Caco-2 (cell line): Measurements from ENCODE around the gene NTF3. TPM values are rescaled to one million over a fixed set of nuclear protein-coding genes. Genes with fewer than 3 reads are reported as not detected.

Source experiments
- BruUV-seq: library from RNA; stranded (reverse); fragments of 400-500 nt; replicated peaks from 2 replicates; lab custom pipeline; 2021; lab: Mats Ljungman, UMichigan
- CTCF ChIA-PET: fragments of 300-600 bp; sonication (Branson Sonifier 250); formaldehyde crosslinking; loops from one replicate; lab custom pipeline; 2022; ENCODE audit warnings: antibody characterized with exemption; lab: Charles Lee
- POLR2A ChIA-PET: fragments of 300-600 bp; sonication (Branson Sonifier 250); formaldehyde crosslinking; loops from one replicate; lab custom pipeline; 2022; ENCODE audit warnings: antibody characterized with exemption; lab: Charles Lee
- DNase-seq, 2 experiments: peaks; one replicate each; pipeline versions ENCODE4 v3.0.0 to v3.0.0-alpha.2; 2020 to 2022
- H3K27me3 ChIP-seq: replicated peaks from 2 replicates; pipeline ENCODE4 v1.6.0; 2011; ENCODE audit warnings: low read length; ENCODE audit not compliant: control insufficient read depth, insufficient read depth
- H3K36me3 ChIP-seq: 2 replicates; pipeline ENCODE4 v1.5.1; 2011; ENCODE audit warnings: low read length; ENCODE audit not compliant: control insufficient read depth, insufficient read depth
- H3K4me1 ChIP-seq: fragments of 250-450 bp; sonication (Bioruptor Pico); 2 replicates; pipeline ENCODE4 v1.5.1; 2020; ENCODE audit warnings: mild to moderate bottlenecking
- H3K4me3 ChIP-seq: 2 replicates; pipeline ENCODE4 v1.5.1; 2011; ENCODE audit warnings: low read depth, mild to moderate bottlenecking, control low read depth, low read length
- H3K9me3 ChIP-seq: fragments of 250-450 bp; sonication (Bioruptor Pico); 2 replicates; pipeline ENCODE4 v1.5.1; 2020; ENCODE audit warnings: mild to moderate bottlenecking, moderate library complexity
- H3K27ac Mint-ChIP-seq: one replicate; pipeline ENCODE4 v1.8.0; 2022; ENCODE audit warnings: mixed read lengths; ENCODE audit not compliant: unreplicated experiment
- H3K27me3 Mint-ChIP-seq: one replicate; pipeline ENCODE4 v1.8.0; 2022; ENCODE audit warnings: mixed read lengths; ENCODE audit not compliant: insufficient read depth, unreplicated experiment
- H3K36me3 Mint-ChIP-seq: one replicate; pipeline ENCODE4 v1.8.0; 2022; ENCODE audit warnings: mild to moderate bottlenecking, mixed read lengths; ENCODE audit not compliant: insufficient read depth, unreplicated experiment
- H3K4me1 Mint-ChIP-seq: one replicate; pipeline ENCODE4 v1.8.0; 2022; ENCODE audit warnings: low read depth, mixed read lengths; ENCODE audit not compliant: unreplicated experiment
- H3K4me3 Mint-ChIP-seq: one replicate; pipeline ENCODE4 v1.8.0; 2022; ENCODE audit warnings: mild to moderate bottlenecking, moderate library complexity, mixed read lengths; ENCODE audit not compliant: unreplicated experiment
- H3K9me3 Mint-ChIP-seq: one replicate; pipeline ENCODE4 v1.8.0; 2022; ENCODE audit warnings: mixed read lengths; ENCODE audit not compliant: unreplicated experiment
- CTCF ChIP-seq, 2 experiments: fragments of 200-600 bp in 1 of 2; IDR thresholded peaks; 1 replicate in 1 of 2; 2 replicates in 1 of 2; pipeline versions ENCODE4 v1.5.1 to v1.8.0; 2011 to 2022; ENCODE audit warnings: antibody characterized with exemption in 1 of 2, control low read depth in 1 of 2, inconsistent platforms in 1 of 2, low read depth in 1 of 2, low read length in 1 of 2, mild to moderate bottlenecking in 1 of 2, moderate library complexity in 1 of 2; ENCODE audit not compliant: insufficient read depth in 1 of 2, severe bottlenecking in 1 of 2, unreplicated experiment in 1 of 2
- intact Hi-C: fragments of 100-400 bp; cut with micrococcal nuclease; formaldehyde crosslinking; loops from one replicate; pipeline ENCODE4 v1.10.0; 2022; ENCODE audit not compliant: unreplicated experiment
- total RNA-seq: library from RNA; stranded (reverse); gene quantifications from 2 replicates; pipeline ENCODE4 v1.2.3, GENCODE V29; 2022

Gene NTF3
- total RNA-seq, 1 experiment from 2014 or later = 5.3 TPM

GRCh38 chr12:5428332-5429221 is 3.3 kb upstream of the NTF3 start:
- intact Hi-C loops = loop anchor here (1.0 to 5.0 kb wide), 6 partner anchors 14 to 444 kb away; no protein-coding TSS in a partner anchor
- Histone ChIP-seq H3K36me3 (no peaks in the 10 kb centered on the region), H3K4me3 (no peak overlapping the region), H3K4me1 (peaks cover 19% of the 10 kb centered on the region), H3K9me3 (no peaks in the 10 kb centered on the region), H3K27me3 (no peaks in the 10 kb centered on the region)
- ChIA-PET POLR2A (no interaction called here), CTCF (interaction anchor here (0.5 to 1.9 kb wide), 21 partner anchors 9 to 609 kb away, joined by 3 to 19 read pairs (median 4); no protein-coding TSS in a partner anchor)
- Mint-ChIP-seq H3K9me3 (no peaks in the 10 kb centered on the region), H3K4me3 (peak overlapping the region; percentile 52), H3K27ac (peak overlapping the region; percentile 32), H3K4me1 (peaks cover 26% of the 10 kb centered on the region), H3K36me3 (no peaks in the 10 kb centered on the region), H3K27me3 (no peaks in the 10 kb centered on the region)
- no TSS peak for BruUV-seq
- TF ChIP-seq CTCF (IDR thresholded peaks at IDR 0.05; ENCODE audit: insufficient read depth in 1 of 2, low read depth in 1 of 2, low read length in 1 of 2, severe bottlenecking in 1 of 2, unreplicated experiment in 1 of 2) = peak; percentile 46 to 56
- DNase-seq = peak in 1 of 2 experiments; percentile 43

- POLR2A ChIA-PET = no interaction called here
- H3K27me3 Mint-ChIP-seq = no peaks in the 10 kb centered on the region
Measured at GRCh38 chr12:5429741-5430557, 2.0 kb upstream of the NTF3 start.

More at GRCh38 chr12:5429741-5430557, 2.0 kb upstream of the NTF3 start:
- Mint-ChIP-seq H3K4me1 (peaks cover 26% of the 10 kb centered on the region), H3K4me3 (peak overlapping the region; percentile 7), H3K36me3 (no peaks in the 10 kb centered on the region), H3K27ac (peak overlapping the region; percentile 45), H3K9me3 (no peaks in the 10 kb centered on the region)
- Histone ChIP-seq H3K4me1 (peaks cover 19% of the 10 kb centered on the region), H3K4me3 (no peak overlapping the region), H3K36me3 (no peaks in the 10 kb centered on the region), H3K9me3 (no peaks in the 10 kb centered on the region), H3K27me3 (no peaks in the 10 kb centered on the region)
- intact Hi-C loops = loop anchor here (2.0 to 5.0 kb wide), 4 partner anchors 217 to 607 kb away; no protein-coding TSS in a partner anchor
- CTCF ChIA-PET = interaction anchor here (0.7 kb wide), 1 partner anchor 202 kb away, joined by 6 read pairs; no protein-coding TSS in a partner anchor
- no TSS peak for BruUV-seq
- TF ChIP-seq CTCF (IDR thresholded peaks at IDR 0.05; ENCODE audit: insufficient read depth in 1 of 2, low read depth in 1 of 2, low read length in 1 of 2, severe bottlenecking in 1 of 2, unreplicated experiment in 1 of 2) = no peak
- no peak for DNase-seq
